HUES6 (cell line): ENCODE measurements around the gene PPIAL4G.
"Not testable (repeated sequence)": the region's sequence is repeated elsewhere in the genome, so short reads cannot be mapped to it uniquely, and the experiment has no call there.

Experiments used
- H3K27ac ChIP-seq: 2 replicates; pipeline ENCODE4 v1.7.0; 2013; ENCODE audit warnings: low read depth, mild to moderate bottlenecking, low read length, inconsistent platforms
- H3K27me3 ChIP-seq: 2 replicates; pipeline ENCODE4 v1.6.1; 2013; ENCODE audit warnings: low read length; ENCODE audit not compliant: control insufficient read depth, insufficient read depth
- H3K36me3 ChIP-seq: 2 replicates; pipeline ENCODE4 v1.6.1; 2013; ENCODE audit warnings: low read length; ENCODE audit not compliant: control insufficient read depth, insufficient read depth
- H3K4me1 ChIP-seq: 2 replicates; pipeline ENCODE4 v1.6.1; 2013; ENCODE audit warnings: low read length; ENCODE audit not compliant: control insufficient read depth, insufficient read depth
- H3K4me3 ChIP-seq: 2 replicates; pipeline ENCODE4 v1.5.1; 2013; ENCODE audit warnings: low read depth, low read length
- H3K9ac ChIP-seq: one replicate; pipeline ENCODE4 v1.6.1; 2013; ENCODE audit warnings: mild to moderate bottlenecking, low read length
- H3K9me3 ChIP-seq: 2 replicates; pipeline ENCODE4 v1.6.1; 2013; ENCODE audit warnings: low read depth, low read length; ENCODE audit not compliant: control insufficient read depth, insufficient read depth

The PPIAL4G gene

GRCh38 chr1:148483029-148483428, at the start of gene PPIAL4G:
TSS of gene PPIAL4G (minus strand) at chr1:148483302. CDS start at chr1:148483252, 50 bp downstream.
- not testable (repeated sequence) for H3K27me3 ChIP-seq, H3K4me1 ChIP-seq, H3K36me3 ChIP-seq, H3K27ac ChIP-seq, H3K9me3 ChIP-seq, H3K9ac ChIP-seq, H3K4me3 ChIP-seq

- H3K4me1 ChIP-seq, H3K36me3 ChIP-seq, H3K9me3 ChIP-seq, H3K27me3 ChIP-seq, H3K27ac ChIP-seq, H3K9ac ChIP-seq, H3K4me3 ChIP-seq: not testable (repeated sequence)
Observed at GRCh38 chr1:148532158-148532557, 49.1 kb upstream of the PPIAL4G start.

GRCh38 chr1:148529101-148529567, 46.0 kb upstream of the PPIAL4G start:
- H3K4me1 ChIP-seq, H3K9me3 ChIP-seq, H3K36me3 ChIP-seq, H3K9ac ChIP-seq, H3K27ac ChIP-seq, H3K27me3 ChIP-seq: not testable (repeated sequence)
- peak overlapping the region; percentile 31 for H3K4me3 ChIP-seq

GRCh38 chr1:148528591-148528990, 45.5 kb upstream of the PPIAL4G start:
- H3K4me3 ChIP-seq, H3K36me3 ChIP-seq, H3K27ac ChIP-seq, H3K4me1 ChIP-seq, H3K27me3 ChIP-seq, H3K9ac ChIP-seq, H3K9me3 ChIP-seq: not testable (repeated sequence)

- H3K4me1 ChIP-seq, H3K27ac ChIP-seq, H3K36me3 ChIP-seq, H3K27me3 ChIP-seq, H3K9ac ChIP-seq, H3K4me3 ChIP-seq, H3K9me3 ChIP-seq: not testable (repeated sequence)
Observed at GRCh38 chr1:148526587-148526986, 43.5 kb upstream of the PPIAL4G start.

- H3K36me3 ChIP-seq, H3K27ac ChIP-seq, H3K9me3 ChIP-seq, H3K4me1 ChIP-seq, H3K27me3 ChIP-seq, H3K9ac ChIP-seq: not testable (repeated sequence)
- H3K4me3 ChIP-seq, result 0 out of 2 replicates have a peak overlapping the region, but pooled peaks have one; percentile 29
Observed at GRCh38 chr1:148523205-148524144, 40.4 kb upstream of the PPIAL4G start.

- H3K27ac ChIP-seq, H3K36me3 ChIP-seq, H3K9ac ChIP-seq, H3K4me1 ChIP-seq, H3K9me3 ChIP-seq, H3K4me3 ChIP-seq, H3K27me3 ChIP-seq: not testable (repeated sequence)
Observed at GRCh38 chr1:148522561-148523204, 39.6 kb upstream of the PPIAL4G start.

- not testable (repeated sequence) for H3K36me3 ChIP-seq, H3K27ac ChIP-seq, H3K4me1 ChIP-seq, H3K27me3 ChIP-seq, H3K9me3 ChIP-seq
- H3K9ac ChIP-seq, result peak overlapping the region; percentile 64
- 0 out of 2 replicates have a peak overlapping the region, but pooled peaks have one; percentile 25 for H3K4me3 ChIP-seq
Observed at GRCh38 chr1:148522072-148522471, 39.0 kb upstream of the PPIAL4G start.

- not testable (repeated sequence) for H3K4me1 ChIP-seq, H3K9ac ChIP-seq, H3K36me3 ChIP-seq, H3K9me3 ChIP-seq, H3K27ac ChIP-seq, H3K27me3 ChIP-seq, H3K4me3 ChIP-seq
Observed at GRCh38 chr1:148514310-148514709, 31.2 kb upstream of the PPIAL4G start.

- H3K27ac ChIP-seq, H3K9me3 ChIP-seq, H3K9ac ChIP-seq, H3K27me3 ChIP-seq, H3K36me3 ChIP-seq, H3K4me1 ChIP-seq, H3K4me3 ChIP-seq: not testable (repeated sequence)
Observed at GRCh38 chr1:148512571-148513184, 29.6 kb upstream of the PPIAL4G start.

GRCh38 chr1:148493933-148494332, 10.8 kb upstream of the PPIAL4G start:
- H3K4me1 ChIP-seq, H3K27me3 ChIP-seq, H3K9ac ChIP-seq, H3K9me3 ChIP-seq, H3K27ac ChIP-seq, H3K36me3 ChIP-seq, H3K4me3 ChIP-seq: not testable (repeated sequence)
